ENCODE data around the gene HUS1. TPM values are rescaled to one million over a fixed set of nuclear protein-coding genes. Genes with fewer than 3 reads are reported as not detected.

The HUS1 gene
- total and polyA plus RNA-seq, 2 of the 8 experiments (the other 6 are each of a cell fraction or from before 2014, with no cell fraction given): 15.0 to 33.0 TPM

DNA sequence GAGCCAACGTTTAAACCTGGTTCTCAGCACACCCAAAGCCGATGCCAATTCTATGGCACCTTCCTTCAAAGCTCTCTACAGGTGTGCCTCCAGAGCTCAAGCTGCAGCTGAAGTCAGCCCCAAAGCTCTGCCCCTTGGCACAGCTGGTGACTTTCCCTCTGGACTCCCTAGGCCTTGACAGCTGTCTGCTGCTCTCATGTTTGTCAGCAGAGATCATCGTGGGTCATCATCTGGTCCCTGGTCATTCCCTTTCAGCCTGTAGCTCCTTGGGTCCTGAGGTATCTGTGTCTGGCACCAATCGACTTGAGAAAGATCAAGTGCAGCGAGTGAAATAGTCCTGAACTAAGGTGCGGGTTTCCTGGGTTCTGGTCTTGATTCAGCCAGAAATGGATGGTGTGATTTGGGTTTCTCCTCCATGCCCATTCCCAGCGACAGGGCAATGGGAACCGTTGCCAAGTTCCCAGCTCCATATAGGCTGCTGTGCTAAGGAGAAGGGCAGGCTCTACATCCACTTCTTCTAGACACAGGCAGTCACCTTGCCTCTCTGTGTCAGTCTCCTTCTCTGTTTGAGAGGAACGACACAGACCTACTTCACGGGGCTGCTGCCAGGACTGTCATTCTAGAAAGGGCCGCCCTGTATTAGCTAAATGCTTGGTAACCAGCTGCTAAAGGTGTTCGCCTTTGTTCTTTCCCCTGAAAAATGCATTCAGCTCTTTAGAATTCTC, 34.7 kb downstream of the HUS1 start:
- no peak overlapping the region for H4K91ac ChIP-seq (replicated peaks; ENCODE audit: insufficient read length, low read length)
- peaks cover 5% of the 10 kb centered on the region; the same call in 1 of the 2 replicates for H3K23me2 ChIP-seq (ENCODE audit: low read depth, low read length)
- H3K27ac ChIP-seq (ENCODE audit: low read depth, low read length): no peak overlapping the region
- H4K8ac ChIP-seq (ENCODE audit: extremely low read depth, insufficient read depth, low read length): no peak overlapping the region
- H3K4me3 ChIP-seq (ENCODE audit: extremely low read depth in 1 of 4, insufficient read depth in 2 of 4, low read depth in 3 of 4, low read length in 4 of 4): no peak overlapping the region
- no peaks in the 10 kb centered on the region for H3K79me2 ChIP-seq (ENCODE audit: control insufficient read depth in 1 of 2, insufficient read depth in 2 of 2, low read length in 2 of 2)
- ChIA-PET POLR2A (ENCODE audit: partially characterized antibody) (interaction anchor here (1.0 to 1.5 kb wide), 3 partner anchors 29 to 166 kb away, joined by 3 read pairs; partner anchors contain the start of gene UPP1), CTCF (ENCODE audit: partially characterized antibody) (interaction anchor here (0.7 to 3.5 kb wide), 57 partner anchors 10 to 726 kb away, joined by 3 to 33 read pairs (median 4); no protein-coding TSS in a partner anchor)
- no peak overlapping the region for H2BK120ac ChIP-seq (replicated peaks; ENCODE audit: low read depth, low read length)
- no peak overlapping the region for H3K14ac ChIP-seq (ENCODE audit: insufficient read length)
- H3K9ac ChIP-seq (replicated peaks in 1 of 4; ENCODE audit: extremely low read depth in 1 of 4, low read depth in 3 of 4, low read length in 3 of 4): no peak overlapping the region
- H2BK20ac ChIP-seq (ENCODE audit: low read length): no peak overlapping the region
- H2BK15ac ChIP-seq (ENCODE audit: low read length): peak overlapping the region; percentile 76; the same call in 1 of the 2 replicates
- 84% methylated on average over 12 of the region's 12 CpGs; no CpG with 5 or more reads in 1 of the 2 experiments for WGBS, 2 experiments (ENCODE audit: extremely low coverage in 1 of 2, insufficient coverage in 1 of 2, insufficient read length in 1 of 2, insufficient replicate concordance in 2 of 2, low coverage in 1 of 2, low lambda C conversion rate in 2 of 2, missing lambda C conversion rate in 1 of 2)
- no peak overlapping the region for H3K56ac ChIP-seq (replicated peaks; ENCODE audit: insufficient read length, low read depth, low read length)
- H3K9me3 ChIP-seq (ENCODE audit: insufficient read depth in 2 of 2, low read depth in 1 of 2, low read length in 1 of 2): no peaks in the 10 kb centered on the region
- no peak overlapping the region for H2BK12ac ChIP-seq (ENCODE audit: low read depth, low read length)
- no peak overlapping the region for H4K5ac ChIP-seq (ENCODE audit: insufficient read length, low read depth, low read length)
- no peak overlapping the region; the same call in 1 of the 2 replicates for H2AFZ ChIP-seq (ENCODE audit: low read length)
- H3K4me2 ChIP-seq (ENCODE audit: insufficient read depth in 1 of 2, low read depth in 2 of 2, low read length in 2 of 2): no peak overlapping the region
- H3K36me3 ChIP-seq (ENCODE audit: control insufficient read depth in 2 of 4, insufficient read depth in 4 of 4, low read length in 3 of 4): no peaks in the 10 kb centered on the region
- H2BK5ac ChIP-seq (ENCODE audit: low read depth, low read length): no peak overlapping the region
- DNase-seq (ENCODE audit: low read depth in 1 of 2, low spot score in 2 of 2): no peak
- H3K27me3 ChIP-seq (replicated peaks in 1 of 4; ENCODE audit: control insufficient read depth in 3 of 4, extremely low read depth in 1 of 4, insufficient read depth in 3 of 4, low read length in 3 of 4): no peaks in the 10 kb centered on the region
- H3K23ac ChIP-seq (ENCODE audit: insufficient read length): no peak overlapping the region
- no peaks in the 10 kb centered on the region for H3K79me1 ChIP-seq (ENCODE audit: low read depth, low read length)
- no peak overlapping the region for H3K4ac ChIP-seq (replicated peaks; ENCODE audit: insufficient read length, low read depth, low read length)
- H3K18ac ChIP-seq (ENCODE audit: extremely low read depth, low read length): no peak overlapping the region
- H4K20me1 ChIP-seq (replicated peaks in 1 of 2; ENCODE audit: control insufficient read depth in 1 of 2, insufficient read depth in 2 of 2, low read length in 2 of 2): peaks cover 0 to 3% of the 10 kb centered on the region in 2 experiments
- H2AK5ac ChIP-seq (ENCODE audit: low read depth, low read length): no peak overlapping the region
- no peak for FAIRE-seq
- peaks cover 0 to 9% (median 5%) of the 10 kb centered on the region in 4 experiments; a peak in 6 of 7 replicates for H3K4me1 ChIP-seq (replicated peaks in 1 of 4; ENCODE audit: control insufficient read depth in 3 of 4, insufficient read depth in 4 of 4, low read length in 3 of 4)
- TF ChIP-seq SRF (IDR thresholded peaks at IDR 0.05; ENCODE audit: low read depth, low read length) (no peak), RXRA (IDR thresholded peaks at IDR 0.05; ENCODE audit: insufficient read depth, low read depth, low read length) (no peak)
